HG02943 (cell line): ENCODE measurements around the gene ZNG1F.
"Not testable (repeated sequence)": the region's sequence is repeated elsewhere in the genome, so short reads cannot be mapped to it uniquely, and the experiment has no call there.

Experiments
- ATAC-seq: cut with Tn5 transposase; IDR thresholded peaks from one replicate; pipeline ENCODE4 v1.9.1; 2021; ENCODE audit warnings: mild to moderate bottlenecking, low read depth, moderate library complexity; ENCODE audit not compliant: unreplicated experiment

The ZNG1F gene

DNA sequence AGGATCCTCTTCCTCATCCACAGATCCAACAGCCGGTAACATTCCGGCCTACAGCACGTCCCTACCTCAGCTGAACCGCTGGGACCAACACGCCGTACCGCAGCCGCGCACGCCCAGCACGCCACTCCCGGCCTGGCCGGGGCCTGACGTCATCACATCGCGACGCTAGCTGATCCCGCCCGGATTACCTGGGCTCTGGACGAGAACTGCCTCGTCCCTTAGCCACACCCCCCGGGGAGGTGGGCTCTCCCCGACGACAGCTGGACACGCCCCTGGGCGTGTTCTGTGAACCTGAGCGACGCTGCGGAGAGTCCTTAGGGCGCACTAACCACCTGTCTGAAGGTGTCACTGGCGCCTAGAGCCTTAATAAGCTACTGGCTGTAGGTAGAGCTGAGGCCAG is at the start of gene ZNG1F:
ZNG1F (minus strand) TSS at position 101 of the 400 bp plus-strand sequence; CDS start at position 42, 59 bp downstream.
- not testable (repeated sequence) for ATAC-seq

DNA sequence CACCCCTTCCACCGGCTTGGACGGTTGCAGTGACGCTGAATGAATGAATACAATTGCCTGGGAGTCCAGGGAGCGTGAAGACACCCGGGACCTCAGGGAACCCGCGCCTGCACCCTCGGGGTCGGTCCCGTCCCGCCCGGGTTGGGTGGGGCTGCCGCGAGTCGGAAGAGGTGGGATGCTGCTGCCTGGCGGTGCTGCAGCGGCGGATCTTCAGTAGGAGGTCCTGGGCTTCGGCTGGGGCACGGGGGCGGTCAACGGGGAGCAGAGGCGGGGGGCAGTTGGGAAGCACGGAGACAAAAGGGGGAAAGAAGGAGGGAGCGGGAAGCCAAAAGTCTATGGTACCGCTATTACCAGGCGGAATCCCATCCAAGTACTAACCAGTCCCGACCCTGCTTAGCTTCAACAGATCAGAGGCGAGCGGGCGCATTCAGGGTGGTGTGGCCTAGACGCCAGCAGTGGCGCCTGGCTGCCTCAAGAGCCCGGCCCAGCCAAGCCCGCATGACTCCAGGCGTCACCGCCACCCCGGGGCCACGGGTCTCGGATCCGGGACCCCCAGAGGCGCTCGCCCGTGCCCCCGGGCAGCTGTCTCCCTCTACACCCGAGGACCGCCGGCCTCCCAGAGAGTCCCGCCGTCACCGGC is 48.1 kb upstream of the ZNG1F start:
- ATAC-seq: not testable (repeated sequence)

DNA sequence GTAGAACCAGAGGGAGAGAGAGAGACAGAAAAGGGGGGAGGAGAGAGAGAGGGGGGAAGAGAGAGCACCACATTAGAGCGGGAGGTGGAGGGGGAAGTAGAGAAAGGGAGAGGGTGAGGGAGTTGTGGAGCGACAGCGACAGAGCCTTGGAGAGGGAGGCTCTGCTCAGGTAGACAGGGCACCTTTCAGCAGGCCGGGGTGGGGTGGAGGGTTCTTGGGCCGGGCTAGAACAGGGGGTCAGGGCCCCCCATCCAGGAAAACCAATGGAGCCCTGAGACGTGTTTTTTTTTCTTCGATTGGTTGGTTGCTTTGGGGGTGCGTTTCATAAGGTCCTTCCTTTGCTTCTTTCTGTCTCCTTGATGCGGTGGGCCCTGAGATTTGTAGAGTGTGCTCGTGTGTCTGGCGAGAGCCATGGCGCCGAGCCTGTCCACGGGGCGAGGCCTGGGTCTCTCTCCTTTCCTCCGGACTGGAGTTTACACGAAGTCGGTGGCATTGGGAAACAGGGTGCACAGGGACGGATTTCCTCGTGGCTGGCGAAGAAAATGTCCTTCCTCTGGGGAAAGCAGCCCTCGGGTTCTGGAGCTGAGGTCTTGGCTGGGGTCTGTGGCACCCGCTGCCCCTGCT is 47.5 kb upstream of the ZNG1F start:
- ATAC-seq: not testable (repeated sequence)

DNA sequence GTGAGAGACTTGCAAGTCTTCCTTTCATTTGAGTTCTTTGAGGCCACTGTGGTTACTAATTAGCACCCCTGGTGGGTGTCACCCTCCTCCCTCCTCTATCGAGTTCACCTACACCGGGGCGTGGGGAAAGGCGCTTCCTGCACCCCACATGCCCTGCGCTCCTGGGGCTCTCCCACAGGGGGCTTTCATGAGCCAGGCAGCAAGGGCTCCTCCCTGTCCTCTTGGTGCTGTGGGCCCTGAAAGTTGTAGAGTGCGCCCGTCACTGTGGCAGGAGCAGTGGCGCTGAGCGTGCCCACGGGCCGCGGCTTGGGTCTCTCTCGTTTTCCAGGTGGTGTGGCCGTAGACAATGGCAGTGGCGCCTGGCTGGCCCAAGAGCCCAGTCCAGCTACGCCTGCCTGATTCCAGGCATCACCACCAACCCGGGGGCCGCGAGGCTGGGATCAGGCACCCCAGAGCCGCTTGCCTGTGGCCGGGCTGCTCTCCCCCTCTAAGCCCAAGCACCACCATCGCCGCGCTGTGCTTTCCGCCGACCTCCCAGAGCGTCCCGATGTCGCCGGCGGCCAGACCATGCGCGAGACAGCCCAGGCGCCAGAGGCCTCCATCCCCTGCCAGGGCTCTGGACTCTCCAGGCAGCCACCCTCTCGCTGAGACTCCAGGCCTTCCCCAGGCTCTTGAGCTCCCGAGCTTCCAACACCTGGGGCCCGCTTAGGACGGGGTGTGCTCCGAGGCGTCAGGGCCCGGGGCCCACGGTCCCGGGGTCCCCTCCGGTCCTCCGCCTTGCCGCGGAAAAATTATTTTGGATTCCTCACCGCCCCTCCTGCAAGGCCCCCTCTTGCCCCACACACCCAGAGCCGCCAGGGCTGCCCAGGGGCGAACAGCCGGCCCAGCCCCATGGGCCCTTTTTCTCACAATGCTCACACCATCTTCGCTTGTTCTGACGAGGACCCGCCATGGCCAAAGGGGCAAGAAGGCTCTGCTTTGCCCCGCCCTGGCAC is 46.0 kb upstream of the ZNG1F start:
- ATAC-seq: peak; percentile 100

DNA sequence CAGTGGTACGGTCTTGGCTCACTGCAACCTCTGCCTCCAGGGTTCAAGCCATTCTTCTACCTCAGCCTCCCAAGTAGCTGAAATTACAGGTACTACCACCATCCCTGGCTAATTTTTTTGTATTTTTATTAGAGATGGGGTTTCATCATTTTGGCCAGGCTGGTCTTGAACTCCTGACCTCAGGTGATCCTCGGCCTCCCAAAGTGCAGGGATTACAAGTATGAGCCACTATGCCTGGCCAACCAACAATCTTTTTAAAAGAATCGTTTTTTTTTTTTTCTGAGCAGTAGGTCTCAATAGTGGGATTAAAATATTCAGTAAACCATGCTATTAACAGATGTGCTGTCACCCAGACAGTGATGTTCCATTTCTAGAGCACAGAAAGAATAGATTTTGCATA is 45.1 kb upstream of the ZNG1F start:
- ATAC-seq: peak; percentile 15

DNA sequence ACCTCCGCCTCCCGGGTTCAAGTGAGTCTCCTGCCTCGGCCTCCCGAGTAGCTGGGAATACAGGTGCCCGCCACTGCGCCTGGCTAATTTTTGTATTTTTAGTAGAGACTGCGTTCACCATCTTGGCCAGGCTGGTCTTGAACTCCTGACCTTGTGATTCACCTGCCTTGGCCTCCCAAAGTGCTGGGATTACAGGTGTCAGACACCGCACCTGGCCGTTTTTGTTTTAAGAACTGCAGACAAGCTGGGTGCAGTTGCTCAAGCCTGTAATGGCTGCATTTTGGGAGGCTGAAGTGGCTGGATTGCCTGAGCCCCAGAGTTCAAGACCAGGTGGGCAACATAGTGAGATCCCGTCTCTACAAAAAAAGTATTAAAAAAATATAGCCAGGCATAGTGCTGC is 43.2 kb upstream of the ZNG1F start:
- ATAC-seq: not testable (repeated sequence)

DNA sequence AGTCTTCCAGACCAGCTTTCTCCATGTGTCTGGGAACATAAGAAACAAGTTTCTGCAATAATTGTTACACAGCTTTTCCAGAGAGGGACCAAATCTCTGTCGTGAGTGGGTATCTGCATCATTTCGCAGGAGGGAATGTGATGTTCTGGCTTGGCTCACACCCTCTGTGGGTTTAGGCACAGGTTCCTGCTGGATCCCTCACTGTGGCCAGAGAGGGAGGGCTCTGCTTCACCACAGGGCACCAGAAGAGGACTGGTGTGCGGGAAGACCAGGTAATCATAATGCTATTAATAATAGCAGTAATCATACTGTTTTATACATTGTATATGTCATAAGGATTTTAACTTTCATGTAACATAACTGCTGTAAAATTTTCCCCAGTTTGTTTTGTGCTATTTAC is 41.3 kb upstream of the ZNG1F start:
- ATAC-seq: not testable (repeated sequence)

DNA sequence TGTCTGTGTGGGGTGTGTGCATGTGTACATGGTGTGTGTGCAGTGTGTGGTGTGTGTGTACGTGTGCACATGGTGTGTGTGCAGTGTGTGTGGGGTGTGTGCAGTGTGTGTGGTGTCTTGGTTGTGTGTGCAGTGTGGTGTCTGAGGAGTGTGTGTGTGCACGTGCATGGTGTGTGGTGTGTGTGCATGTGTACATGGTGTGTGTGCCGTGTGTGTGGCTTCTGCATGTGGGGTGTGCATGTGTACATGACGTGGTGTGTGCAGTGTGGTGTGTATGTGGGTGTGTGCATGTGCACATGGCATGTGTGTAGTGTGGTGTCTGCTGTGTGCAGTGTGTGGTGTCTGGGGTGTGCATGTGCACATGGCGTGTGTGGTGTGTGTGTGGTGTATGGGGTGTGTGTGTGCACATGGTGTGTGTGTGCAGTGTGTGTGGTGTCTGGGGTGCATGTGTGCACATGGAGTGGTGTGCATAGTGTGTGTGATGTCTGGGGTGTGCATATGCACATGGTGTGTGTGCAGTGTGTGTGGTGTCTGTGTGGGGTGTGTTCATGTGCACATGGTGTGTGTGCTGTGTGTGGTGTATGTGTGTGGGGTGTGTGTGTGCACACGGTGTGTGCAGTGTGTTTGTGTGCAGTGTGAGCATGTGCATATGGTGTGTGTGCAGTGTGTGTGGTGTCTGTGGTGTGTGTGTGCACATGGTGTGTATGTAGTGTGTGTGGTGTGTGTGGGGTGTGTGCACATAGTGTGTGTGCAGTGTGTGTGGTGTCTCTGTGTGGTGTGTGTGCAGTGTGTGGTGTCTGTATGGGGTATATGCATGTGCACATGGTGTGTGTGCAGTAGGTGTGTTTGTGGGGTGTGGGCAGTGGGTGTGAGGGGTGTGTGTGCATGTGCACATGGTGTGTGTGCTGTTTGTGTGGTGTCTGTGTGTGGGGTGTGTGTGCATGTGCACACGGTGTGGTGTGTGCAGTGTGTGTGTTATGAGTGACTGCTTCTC is 40.6 kb upstream of the ZNG1F start:
- no peak for ATAC-seq

DNA sequence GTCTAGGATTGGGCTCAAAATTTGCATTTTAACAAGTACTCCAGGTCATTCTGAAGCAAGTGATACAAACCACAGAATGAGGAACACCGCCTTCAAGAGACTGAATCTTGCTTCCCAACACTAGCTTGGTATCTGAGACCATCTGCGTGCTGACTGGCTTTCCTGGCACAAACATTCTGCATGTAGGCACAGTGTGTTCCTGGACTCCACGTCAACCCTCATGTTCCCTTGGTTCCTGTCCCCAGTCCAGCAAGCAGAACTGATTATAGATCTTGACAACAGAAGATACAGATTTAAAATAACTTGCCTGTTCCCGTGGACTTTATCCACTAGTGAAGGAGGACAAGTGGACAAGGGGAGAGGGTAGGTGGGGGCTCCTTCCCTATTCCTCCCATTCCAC is 30.7 kb upstream of the ZNG1F start:
- ATAC-seq: not testable (repeated sequence)

DNA sequence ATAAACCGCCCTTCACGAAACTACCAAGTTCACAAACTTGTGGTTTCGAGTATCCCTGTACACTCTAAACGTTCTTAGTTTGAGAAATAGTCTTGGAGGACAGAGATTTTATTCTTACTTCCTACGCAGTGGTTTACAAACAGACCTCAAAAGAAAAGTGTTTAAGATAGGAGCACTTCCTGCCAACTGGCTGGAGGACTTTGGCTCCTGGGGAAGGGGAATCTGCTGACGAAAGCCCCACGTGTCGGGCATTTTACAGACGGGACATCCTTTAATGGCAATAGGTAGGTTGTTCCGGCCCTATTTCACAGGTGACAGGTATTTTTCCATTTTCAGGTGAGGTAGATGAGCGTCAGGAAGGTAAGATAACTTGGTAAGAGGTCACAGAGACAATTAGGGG is 678 bp downstream of the ZNG1F start:
- not testable (repeated sequence) for ATAC-seq

DNA sequence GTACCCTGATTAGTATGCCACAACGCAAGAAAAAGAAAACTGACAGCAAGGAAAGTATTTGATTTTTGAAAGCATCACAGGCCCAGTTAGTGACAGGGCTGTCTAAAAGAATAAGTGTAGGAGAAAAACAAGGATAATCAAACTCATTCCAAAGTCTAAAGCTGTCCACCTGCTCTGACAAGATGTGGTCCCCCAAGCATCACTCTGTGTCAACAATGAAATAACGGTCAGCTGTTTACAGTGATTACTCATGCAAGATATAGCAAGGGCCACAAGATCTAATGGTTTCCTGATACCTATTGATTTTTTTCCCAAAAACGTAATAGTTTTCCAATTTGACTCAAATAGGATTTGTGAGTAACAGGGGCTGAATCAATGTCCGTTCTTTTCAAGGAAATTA is 14.1 kb downstream of the ZNG1F start:
- not testable (repeated sequence) for ATAC-seq

DNA sequence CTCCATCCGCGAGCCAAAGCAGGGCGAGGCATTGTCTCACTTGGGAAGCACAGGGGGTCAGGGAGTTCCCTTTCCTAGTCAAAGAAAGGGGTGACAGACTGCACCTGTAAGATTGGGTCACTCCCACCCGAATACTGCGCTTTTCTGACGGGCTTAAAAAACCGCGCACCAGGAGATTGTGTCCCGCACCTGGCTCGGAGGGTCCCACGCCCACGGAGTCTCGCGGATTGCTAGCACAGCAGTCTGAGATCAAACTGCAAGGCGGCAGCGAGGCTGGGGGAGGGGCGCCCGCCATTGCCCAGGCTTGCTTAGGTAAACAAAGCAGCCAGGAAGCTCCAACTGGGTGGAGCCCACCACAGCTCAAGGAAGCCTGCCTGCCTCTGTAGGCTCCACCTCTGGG is 39.0 kb downstream of the ZNG1F start:
- ATAC-seq: not testable (repeated sequence)

DNA sequence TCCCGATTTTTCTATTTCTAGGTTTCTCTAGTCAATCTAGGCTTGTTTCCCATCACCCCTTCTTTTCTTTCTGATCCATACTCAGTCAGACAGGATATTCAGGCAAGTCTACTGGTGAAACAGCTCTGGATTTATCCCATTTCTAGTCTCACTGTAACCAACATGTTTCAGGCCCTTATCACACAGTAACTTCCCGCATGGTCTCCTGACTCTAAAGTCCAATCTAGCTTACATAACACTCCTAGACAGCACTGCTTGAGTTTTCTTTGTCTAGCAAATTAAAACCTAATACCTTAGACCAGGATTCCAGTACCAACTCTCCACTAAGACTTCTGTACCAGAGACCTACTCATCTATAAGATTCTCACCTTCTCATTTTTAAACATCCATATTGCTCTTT is 47.2 kb downstream of the ZNG1F start:
- not testable (repeated sequence) for ATAC-seq

DNA sequence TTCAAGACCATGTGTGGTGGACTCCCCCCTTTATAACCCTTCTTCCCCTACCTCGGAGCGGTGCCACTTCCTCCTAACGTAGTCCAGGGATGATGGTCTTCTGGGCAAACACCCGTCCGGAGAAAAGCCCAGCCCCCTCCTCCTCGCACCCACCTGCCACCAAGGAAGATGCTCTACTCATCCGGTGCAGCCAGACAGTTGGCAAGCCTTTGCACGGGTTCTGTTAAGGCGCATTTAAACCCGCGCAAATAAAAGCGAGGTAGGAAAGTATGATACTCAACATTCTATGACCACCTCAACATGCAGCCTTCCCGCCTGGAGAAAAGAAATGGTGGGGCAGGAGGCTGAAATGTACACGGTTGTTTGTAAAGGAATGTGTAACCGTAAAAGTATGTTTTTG is 60.5 kb downstream of the ZNG1F start, which contains the start of gene FOXD4L6:
FOXD4L6 (minus strand) TSS at position 101 of the 400 bp plus-strand sequence. CDS start 298 bp downstream, outside the sequence.
- ATAC-seq: not testable (repeated sequence)

DNA sequence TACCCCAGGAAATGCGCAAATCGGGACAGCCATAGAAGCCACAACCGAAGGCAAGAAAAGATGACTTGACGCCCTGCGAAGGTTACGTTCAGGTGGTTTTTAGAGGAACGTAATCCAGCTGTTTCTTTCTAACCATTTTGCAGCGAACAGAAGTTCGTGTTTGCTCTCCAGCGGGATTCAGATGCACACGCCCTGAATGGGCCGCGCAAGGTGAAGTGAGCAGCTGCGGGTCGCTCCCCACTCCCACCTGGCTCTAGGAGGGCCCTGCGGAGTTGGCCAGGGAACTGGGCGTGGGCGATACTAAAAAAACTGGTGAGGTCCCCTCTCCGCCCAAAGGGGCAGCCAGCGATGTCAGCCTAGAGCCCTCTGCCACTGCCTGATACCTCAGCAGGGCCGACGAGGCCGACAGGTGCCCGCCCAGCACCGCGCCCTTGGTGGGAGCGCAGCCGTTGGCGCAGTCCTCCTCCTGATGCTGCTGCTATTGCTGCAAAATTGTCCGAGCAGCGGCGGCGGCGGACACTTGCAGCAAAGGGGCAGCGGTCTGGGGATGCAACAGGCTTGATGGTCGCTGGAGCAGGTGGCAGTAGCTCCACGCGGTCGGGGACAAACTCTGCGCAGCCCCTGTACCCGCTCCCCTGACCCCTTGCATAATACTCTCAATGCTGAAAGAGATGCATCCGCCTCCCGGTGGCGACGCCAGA is 62.2 kb downstream of the ZNG1F start:
- ATAC-seq: not testable (repeated sequence)

DNA sequence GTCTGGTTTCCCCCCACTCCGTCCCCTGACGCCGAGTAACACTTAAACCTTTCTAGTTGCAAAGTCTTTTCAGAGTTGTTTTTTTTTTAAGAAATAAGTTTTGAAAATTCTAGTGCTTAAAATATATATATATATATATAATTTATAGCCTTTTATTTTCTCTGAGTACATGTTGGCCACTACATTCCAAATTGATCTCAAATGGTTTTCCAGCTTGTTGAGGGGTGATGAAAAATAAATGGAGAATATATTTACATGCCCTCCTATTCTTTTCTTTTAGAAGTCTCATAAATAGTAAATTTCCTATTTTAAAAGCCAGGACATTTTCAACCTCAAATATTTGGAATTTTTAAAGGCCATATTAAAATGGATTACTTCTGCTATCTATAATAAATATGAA is 63.2 kb downstream of the ZNG1F start:
- ATAC-seq: not testable (repeated sequence)

DNA sequence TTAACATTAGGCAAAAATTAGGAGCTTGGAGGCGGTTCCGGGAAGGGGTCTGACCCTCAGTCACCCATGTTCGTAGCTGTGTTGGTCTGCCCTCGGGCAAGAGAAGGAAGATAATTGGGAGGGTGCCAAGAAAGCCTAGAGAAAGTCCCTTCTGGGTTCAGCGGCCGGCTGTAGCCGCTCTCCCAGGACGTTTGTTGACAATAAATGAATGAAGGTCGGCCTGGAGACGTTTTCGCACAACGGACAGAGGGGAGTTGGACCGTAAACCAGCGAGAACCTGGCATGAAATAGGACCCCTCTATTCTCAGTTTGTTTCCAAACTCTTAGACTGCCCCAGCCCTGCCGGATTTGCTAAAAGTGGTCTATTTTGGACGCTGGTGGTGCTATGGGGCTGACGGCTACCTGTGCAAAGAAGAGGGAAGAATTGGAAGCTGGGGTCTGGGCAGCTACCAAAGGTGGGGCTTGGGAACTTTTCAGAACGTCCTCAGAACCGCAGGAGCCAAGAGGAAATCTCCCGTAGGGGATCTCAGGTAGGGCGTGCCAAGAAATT is 63.9 kb downstream of the ZNG1F start:
- not testable (repeated sequence) for ATAC-seq

DNA sequence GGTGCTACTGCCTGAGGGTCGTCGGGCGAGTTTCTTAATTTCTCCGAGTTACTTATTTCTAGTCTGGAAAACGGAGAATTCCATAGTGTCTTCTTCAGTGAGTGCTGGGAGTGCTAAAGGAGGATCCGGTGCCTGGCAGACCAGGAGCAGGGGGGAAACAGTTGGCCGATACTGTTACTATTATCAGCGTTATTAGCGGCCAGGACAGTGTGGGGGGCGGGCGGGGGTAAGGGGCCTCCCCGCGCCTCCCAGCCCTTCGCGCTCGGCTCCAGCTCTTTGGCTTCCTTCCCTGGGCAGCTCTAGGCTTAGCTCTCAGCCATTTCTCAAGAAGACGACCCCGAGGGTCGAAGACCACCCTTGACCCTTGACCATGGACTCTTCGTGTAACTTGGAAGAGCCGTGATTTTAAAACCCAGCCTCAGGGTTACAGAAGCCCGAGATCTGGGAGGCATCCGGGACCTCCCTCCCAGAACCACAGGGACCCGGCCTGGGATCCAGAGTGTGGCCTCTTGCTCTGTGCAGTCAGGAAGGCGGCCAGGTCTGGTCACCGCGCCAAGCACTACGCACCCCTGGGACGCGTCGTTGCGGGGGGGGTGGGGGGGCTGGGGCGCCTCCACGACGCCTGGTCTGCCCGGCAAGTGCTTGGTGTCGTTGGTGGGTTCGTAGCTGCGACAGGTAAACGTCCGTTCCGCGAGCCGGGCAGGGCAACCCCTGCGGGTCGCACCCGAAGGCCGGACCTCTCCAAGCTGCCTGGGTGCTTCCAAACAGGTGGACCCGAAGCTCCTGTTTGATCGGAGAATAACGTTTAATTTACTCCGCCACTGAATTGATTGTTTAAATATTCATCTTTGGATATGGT is 64.6 kb downstream of the ZNG1F start:
- not testable (repeated sequence) for ATAC-seq
